ENCODE data around the gene TSGA10IP.

The TSGA10IP gene

GRCh38 chr11:66008468-66009101 lies 63.3 kb downstream of the TSGA10IP start:
- no peak for DNase-seq
